Measurements from ENCODE around the gene LRTM2.

LRTM2 gene

DNA sequence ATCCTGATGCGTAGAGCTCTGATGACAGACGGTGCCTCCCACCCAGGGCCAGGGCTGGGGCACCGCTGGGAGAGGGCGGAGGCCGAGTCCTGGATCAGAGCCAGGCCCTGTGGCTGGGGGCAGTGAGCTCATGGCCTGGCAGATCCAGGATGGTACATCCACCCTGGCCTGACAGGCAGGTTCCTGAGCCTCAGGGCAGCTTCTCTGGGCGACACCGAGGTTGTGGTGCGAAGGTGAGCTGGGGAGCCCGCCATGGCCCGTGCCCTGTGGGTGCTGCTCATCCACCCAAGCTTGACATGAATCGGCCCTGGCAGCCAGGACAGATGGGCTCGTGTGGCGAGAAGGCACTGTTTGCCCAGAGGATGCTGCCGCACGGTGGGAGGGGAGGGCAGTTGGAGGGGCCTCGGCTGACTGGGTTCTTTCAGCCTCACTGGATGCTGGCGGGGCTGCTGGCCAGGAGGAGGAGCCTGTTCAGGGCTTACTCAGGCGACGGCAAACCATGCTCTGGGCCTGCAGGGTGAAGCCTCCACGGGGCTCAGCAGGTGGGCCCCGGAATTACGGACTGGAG lies 16.6 kb downstream of the LRTM2 start:
- H3K9me3 Mint-ChIP-seq = no peaks in the 10 kb centered on the region
- H3K27me3 Mint-ChIP-seq = peaks cover 17 to 24% of the 10 kb centered on the region in 2 donors

DNA sequence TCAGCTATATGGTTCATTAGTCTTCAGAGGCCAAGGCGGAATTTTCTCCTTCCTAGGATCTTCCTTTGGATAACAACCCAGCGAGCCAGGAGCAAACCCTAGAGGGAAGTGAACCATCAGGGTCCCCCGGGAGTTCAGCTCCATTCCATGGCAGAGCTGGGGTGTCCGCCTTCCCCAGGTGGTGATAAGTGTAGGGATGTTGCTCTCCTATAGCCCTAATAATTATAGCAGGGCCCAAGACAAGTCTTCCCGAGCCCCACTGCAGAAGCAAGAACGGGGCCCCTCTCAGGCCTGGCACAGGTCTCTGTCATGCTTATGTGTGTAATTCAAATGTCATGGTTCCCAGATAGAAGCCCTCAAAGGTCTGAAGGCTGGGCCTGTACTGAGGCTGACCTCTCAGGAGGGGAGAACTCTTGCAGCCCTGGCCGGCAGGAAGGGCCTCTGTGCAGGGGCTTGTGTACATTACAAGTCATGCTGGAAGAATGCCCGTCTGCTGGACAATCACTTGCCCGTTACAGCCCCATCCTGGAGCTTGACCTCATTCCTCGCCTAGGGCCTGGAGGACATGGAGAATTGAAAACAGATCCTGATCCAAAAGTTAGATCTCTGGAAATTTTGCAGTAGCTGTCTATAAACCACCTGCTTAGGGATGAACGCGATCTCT lies 17.3 kb downstream of the LRTM2 start:
- Mint-ChIP-seq H3K36me3 (no peaks in the 10 kb centered on the region), H3K27me3 (peaks cover 13 to 20% of the 10 kb centered on the region in 2 donors), H3K4me1 (peaks cover 12 to 25% of the 10 kb centered on the region in 2 donors), H3K9me3 (no peaks in the 10 kb centered on the region), H3K27ac (no peak overlapping the region), H3K4me3 (no peak overlapping the region)
- DNase-seq = no peak
- ATAC-seq (replicated peaks) = no peak

More for the DNA sequence above, 16.6 kb downstream of the LRTM2 start:
- no peak overlapping the region for H3K4me3 Mint-ChIP-seq
- no peaks in the 10 kb centered on the region for H3K36me3 Mint-ChIP-seq
- ATAC-seq (replicated peaks) (no peak), DNase-seq (no peak)
- H3K27ac Mint-ChIP-seq = no peak overlapping the region
- H3K4me1 Mint-ChIP-seq = peaks cover 9 to 18% of the 10 kb centered on the region in 2 donors

DNA sequence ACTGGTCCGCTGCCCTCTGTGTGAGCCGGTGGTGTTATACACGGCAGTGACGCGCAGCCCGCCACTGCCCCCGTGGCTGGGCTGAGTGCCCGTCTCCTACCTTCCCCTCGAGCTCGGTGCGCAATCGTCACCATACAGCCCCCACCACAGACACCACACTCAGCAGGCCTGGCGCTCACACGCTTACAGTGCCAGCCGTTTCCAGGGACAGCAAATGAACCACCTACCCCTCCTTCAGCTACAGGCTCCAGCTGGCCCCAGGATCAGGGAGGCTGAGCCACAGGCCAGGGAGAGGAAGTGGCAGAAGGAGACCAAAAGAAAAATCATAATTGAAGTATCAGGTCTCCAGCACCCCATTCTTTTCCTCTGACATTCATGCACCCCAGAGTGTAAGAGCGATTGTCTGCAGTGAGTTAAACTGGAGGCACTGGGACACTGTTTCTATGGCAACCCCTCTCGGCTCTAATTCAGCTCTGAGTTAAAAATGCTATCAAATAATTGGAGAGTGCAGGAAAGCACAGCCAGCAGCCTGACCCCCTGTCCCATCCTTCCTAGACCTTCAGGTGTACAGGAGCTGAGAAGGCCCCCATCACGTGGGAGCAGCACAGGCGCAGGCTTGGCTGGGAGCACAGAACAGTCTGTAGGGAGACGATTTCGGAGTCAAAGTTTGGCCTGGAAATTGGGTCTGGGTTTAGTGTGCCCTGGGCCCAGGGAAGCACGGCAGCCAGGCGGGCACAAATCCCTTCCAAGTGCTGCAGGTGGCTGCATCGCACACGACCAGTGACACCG lies 18.0 kb downstream of the LRTM2 start:
- Mint-ChIP-seq H3K4me3 (no peak overlapping the region), H3K27ac (no peak overlapping the region), H3K4me1 (peaks cover 16 to 32% of the 10 kb centered on the region in 2 donors), H3K27me3 (peaks cover 8 to 15% of the 10 kb centered on the region in 2 donors), H3K36me3 (no peaks in the 10 kb centered on the region), H3K9me3 (no peaks in the 10 kb centered on the region)
- DNase-seq = no peak
- no peak for ATAC-seq (replicated peaks)

DNA sequence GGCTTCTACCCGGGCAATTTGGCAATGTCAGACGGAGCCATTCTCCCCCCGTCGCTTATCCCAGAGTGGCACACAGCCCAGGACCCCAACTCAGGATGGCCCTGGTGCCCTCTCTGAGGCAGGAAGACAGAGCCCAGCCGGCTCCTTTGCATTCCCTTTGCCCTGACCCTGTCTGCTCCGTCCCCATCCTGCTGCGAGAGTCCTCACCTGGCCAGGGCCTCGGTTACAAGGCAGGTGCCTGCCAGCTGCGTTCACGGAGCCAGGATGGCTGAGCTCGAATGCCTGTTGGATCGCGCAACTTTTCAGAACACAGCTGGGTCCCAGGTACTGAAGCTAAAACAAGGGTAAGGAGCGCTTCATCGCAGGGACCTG lies 18.6 kb downstream of the LRTM2 start:
- Mint-ChIP-seq H3K4me1 (peaks cover 16 to 34% of the 10 kb centered on the region in 2 donors), H3K27me3 (peaks cover 3 to 9% of the 10 kb centered on the region in 2 donors), H3K27ac (no peak overlapping the region), H3K4me3 (no peak overlapping the region), H3K36me3 (no peaks in the 10 kb centered on the region), H3K9me3 (no peaks in the 10 kb centered on the region)
- ATAC-seq (replicated peaks) (no peak), DNase-seq (no peak)

DNA sequence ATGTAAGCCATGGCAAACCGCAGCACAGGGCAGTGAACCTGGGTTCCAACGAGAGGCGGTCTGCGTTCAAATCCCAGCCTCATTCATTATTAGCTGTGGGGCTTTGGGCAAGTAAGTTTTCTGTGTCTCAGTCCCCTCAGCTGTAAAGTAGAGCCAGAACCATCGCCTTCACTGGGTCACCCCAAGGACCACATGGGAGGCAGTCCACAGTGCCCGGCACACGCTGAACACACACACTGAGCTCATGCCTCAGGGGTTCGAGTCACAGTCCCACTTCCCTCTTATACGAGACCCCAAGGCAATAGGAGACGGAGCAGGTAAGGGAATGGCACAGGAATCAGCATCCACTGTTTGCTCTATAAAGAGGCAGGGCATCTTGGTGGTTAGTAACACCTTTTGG lies 19.1 kb downstream of the LRTM2 start:
- Mint-ChIP-seq H3K9me3 (no peaks in the 10 kb centered on the region), H3K4me3 (no peak overlapping the region), H3K4me1 (peaks cover 16 to 34% of the 10 kb centered on the region in 2 donors), H3K27ac (no peak overlapping the region), H3K27me3 (peaks cover 0 to 4% of the 10 kb centered on the region in 2 donors), H3K36me3 (no peaks in the 10 kb centered on the region)
- ATAC-seq (replicated peaks) = no peak
- DNase-seq = no peak

DNA sequence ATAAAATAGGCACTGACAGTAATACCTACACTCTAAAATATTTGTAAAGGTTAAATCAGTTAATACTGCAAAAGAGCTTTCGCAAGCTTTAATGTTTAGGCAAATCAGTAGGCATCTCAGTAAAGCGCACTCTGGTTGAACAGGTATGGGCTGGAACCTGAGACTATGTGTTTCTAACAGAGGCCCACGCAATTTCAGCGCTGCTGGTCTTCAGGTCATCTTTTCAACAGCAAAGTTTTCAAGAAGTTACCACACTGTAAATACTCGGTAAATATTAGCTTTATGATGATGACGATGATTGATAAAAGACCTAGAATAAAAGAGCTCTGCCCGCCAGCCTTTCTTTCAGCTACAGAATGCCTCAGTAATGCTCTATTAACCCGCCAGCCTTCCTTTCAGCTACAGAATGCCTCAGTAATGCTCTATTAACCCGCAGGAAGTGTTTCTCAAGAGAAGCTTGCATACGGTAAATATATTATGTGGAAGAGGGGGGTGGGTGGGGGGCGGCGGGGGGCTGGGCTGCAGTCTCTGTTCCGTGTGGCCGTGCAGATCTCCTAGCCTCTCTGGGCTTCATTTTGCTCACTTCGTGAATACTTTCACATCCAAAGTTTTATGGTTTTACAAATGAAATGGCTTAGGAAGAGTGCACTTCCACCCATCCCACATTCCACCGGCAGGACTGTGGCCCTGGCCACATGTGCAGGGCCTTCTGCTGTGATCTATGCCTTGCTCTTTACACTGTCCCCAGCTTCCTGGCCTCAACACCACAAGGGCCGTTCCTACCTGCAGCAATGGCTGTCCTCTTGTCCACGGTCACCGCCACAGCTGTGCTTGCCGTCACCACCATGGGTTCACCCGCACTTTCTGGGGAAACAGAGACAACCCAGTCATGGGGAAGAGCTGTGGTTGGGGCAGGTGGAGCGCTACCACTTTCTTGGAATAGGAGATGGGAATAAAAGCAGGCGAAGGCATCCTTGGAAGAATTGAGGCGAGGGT lies 19.9 kb downstream of the LRTM2 start:
- DNase-seq (no peak), ATAC-seq (replicated peaks) (no peak)
- Mint-ChIP-seq H3K4me1 (peaks cover 16 to 34% of the 10 kb centered on the region in 2 donors), H3K4me3 (no peak overlapping the region), H3K36me3 (no peaks in the 10 kb centered on the region), H3K27ac (no peak overlapping the region), H3K27me3 (no peaks in the 10 kb centered on the region), H3K9me3 (no peaks in the 10 kb centered on the region)

DNA sequence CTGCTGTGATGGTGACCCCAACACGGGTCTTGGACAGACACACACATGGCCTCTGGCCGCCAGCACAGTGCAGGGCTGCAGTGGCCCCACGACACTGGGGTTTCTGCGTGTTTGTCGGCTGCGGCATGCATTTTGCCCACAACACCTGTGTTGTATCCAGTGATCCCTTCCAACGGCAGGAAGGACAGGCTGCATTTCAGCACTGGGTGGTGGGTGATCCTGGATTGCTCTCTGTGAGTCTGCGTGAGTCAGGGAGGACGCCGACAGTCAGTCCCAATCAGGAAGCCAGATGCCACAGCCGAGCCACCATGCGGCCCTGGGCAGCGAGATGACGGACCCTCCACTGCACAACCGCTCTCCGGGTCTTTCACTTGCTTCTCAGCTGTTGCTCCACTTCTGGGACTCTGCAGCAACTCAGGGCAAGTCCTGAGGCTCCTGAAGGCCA lies 20.6 kb downstream of the LRTM2 start:
- ATAC-seq (replicated peaks) = no peak
- Mint-ChIP-seq H3K4me1 (peaks cover 16 to 34% of the 10 kb centered on the region in 2 donors), H3K4me3 (no peak overlapping the region), H3K36me3 (no peaks in the 10 kb centered on the region), H3K9me3 (no peaks in the 10 kb centered on the region), H3K27me3 (peaks cover 0 to 3% of the 10 kb centered on the region in 2 donors), H3K27ac (no peak overlapping the region)
- no peak for DNase-seq

DNA sequence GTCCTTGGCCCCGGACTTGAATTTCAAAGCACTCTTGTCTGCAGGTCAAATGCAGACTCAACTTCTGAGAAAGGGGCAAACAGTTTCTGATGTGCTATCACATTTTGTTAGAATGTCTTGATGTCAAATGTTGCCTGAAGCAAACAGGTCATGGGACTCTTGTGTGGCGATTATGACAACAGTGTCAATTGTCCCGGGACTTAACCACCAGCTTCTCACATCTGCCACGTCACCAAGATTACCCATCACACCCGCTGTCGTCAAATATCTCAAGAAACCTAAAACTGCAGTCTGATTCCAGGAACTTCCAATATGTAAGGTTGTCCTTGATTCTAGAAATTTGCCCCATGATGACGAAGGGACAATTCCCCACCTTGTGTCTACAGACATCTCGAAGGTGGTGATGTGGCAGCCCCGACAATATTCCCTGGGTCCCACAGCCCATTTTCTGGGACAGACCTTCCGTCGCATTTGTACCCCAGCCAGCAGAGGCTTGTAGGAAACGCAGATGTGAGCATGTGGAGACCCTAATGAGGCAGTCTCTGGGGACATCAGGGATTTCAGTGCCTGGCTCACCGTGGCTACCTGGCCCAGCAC lies 21.3 kb downstream of the LRTM2 start:
- no peak overlapping the region for H3K27ac Mint-ChIP-seq
- ATAC-seq (replicated peaks) (peak in 1 of 2 donors; percentile 19), DNase-seq (no peak)
- peaks cover 0 to 9% of the 10 kb centered on the region in 2 donors for H3K27me3 Mint-ChIP-seq
- H3K36me3 Mint-ChIP-seq = no peaks in the 10 kb centered on the region
- no peak overlapping the region for H3K4me3 Mint-ChIP-seq
- peaks cover 16 to 34% of the 10 kb centered on the region in 2 donors for H3K4me1 Mint-ChIP-seq
- no peaks in the 10 kb centered on the region for H3K9me3 Mint-ChIP-seq

DNA sequence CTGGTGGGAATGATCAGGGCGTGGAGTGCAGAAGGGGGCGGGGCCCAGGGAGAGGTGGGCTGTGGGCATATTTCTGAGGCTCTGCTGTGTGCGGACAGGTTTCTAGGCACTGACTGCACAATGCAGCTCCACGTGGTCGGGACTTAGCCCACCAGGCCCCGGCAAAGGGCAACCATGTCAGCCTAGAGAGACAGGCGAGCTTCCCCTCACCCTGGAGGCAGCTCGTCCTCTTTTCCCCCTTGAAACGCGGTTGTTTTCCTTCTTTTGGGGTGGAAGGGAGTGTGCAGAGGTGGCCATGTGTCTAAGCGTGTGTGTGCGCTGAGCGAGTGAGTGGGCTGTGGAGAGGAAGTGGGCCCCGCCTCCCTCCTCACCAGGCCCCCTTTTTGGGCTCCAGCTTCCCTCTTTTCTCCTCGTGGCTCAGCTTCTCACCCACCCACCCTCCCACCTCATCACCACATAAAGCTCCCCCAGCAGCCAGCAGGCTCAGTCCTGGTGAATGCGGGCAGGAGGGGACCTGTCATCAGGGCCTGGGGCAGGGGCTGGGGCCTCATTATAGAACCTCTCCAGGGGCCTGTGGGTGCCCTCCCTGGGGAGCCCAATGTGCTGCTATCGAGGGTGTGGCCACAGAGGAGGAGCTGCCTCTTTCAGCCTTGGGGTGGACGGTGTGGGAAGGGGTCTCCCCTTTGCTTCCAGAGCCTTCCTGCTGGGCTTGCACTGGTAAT lies 22.0 kb downstream of the LRTM2 start:
- Mint-ChIP-seq H3K9me3 (no peaks in the 10 kb centered on the region), H3K4me1 (peaks cover 16 to 34% of the 10 kb centered on the region in 2 donors), H3K27me3 (peaks cover 0 to 9% of the 10 kb centered on the region in 2 donors), H3K27ac (no peak overlapping the region), H3K36me3 (no peaks in the 10 kb centered on the region), H3K4me3 (no peak overlapping the region)
- DNase-seq (peak; percentile 35), ATAC-seq (replicated peaks) (peak; percentile 81 to 84)

DNA sequence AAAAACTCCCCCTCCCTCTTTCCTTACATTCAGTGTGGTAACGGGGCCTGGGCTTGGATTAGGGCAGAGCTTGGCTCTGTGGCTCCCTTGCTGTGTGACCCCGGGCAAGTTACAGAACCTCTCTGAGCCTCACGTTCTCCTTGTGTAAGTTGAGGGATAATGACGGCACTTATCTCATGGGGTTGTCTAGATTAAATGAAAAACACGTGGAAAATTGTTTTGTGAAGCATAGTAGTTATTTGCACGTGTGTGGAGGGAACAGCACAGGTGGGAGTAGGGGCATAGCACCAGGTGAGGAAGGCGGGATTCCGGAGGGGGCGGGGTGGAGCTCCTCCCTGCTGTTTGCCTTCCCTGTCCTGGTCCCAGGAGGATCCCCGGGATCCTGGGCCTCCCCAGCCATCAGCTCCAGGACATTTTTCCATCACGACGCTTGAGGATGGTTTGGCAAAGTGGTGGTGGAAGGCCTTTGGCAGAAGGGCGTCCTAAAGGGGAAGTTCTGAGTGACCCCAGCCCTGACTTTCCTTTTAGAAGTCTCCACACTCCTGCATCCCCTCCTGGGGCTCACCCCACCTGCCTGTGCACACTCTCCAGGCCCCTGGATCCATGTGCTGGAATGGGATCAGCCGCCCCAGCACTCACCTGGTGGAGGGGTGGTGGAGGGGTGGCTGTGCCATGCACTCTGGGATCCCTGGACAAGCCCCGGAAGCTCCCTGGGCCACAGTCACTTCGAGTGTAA lies 22.7 kb downstream of the LRTM2 start:
- Mint-ChIP-seq H3K27me3 (peaks cover 0 to 9% of the 10 kb centered on the region in 2 donors), H3K4me1 (peaks cover 16 to 34% of the 10 kb centered on the region in 2 donors), H3K36me3 (no peaks in the 10 kb centered on the region), H3K4me3 (no peak overlapping the region), H3K9me3 (no peaks in the 10 kb centered on the region), H3K27ac (no peak overlapping the region)
- DNase-seq (no peak), ATAC-seq (replicated peaks) (no peak)

DNA sequence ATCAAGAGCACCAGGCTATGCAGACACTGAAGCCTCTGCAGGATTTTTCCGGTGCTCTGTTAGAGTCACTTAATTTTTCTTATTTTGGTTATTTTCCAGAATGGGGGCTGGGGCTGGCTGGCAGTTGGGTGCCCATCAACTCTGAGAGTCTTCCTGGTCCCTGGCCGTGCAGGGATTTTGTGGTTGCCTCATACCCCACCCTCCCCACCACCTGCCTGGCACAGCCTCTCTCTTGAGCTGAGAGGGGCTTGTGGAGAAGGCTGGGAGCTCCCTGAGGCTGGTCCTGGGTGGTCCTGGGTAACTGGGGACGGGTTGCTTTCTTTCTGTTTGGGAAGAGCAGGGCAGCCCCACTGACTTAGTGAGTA lies 23.3 kb downstream of the LRTM2 start:
- H3K27ac Mint-ChIP-seq = no peak overlapping the region

DNA sequence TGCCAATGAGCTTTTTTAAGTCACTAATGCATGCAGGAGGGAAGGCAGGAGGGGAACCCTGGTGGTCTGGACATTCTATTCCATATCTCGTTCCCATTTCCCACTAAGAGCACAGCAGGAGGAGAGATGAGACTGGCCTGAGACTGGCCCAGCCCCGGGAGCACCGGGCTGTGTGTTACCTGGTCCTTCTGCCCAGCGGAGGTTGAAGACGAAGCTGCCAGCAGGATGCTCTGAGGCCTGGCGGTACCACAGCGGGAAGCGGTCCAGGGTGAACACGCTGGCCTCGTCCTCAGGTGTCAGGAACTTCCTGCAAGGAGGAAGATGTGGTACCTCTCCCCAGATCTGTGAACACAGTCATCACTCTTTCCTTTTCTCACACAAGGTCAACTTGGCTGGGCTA lies 23.9 kb downstream of the LRTM2 start:
- Mint-ChIP-seq H3K36me3 (no peaks in the 10 kb centered on the region), H3K9me3 (no peaks in the 10 kb centered on the region), H3K4me1 (peaks cover 16 to 30% of the 10 kb centered on the region in 2 donors), H3K4me3 (no peak overlapping the region), H3K27ac (no peak overlapping the region), H3K27me3 (peaks cover 0 to 9% of the 10 kb centered on the region in 2 donors)
- ATAC-seq (replicated peaks) = no peak
- DNase-seq = no peak

More for the DNA sequence above, 23.3 kb downstream of the LRTM2 start:
- DNase-seq = no peak
- Mint-ChIP-seq H3K4me3 (no peak overlapping the region), H3K27me3 (peaks cover 0 to 9% of the 10 kb centered on the region in 2 donors), H3K9me3 (no peaks in the 10 kb centered on the region), H3K4me1 (peaks cover 16 to 34% of the 10 kb centered on the region in 2 donors), H3K36me3 (no peaks in the 10 kb centered on the region)
- no peak for ATAC-seq (replicated peaks)
